Transverse colon (tissue), 4 donors: Measurements from ENCODE around the gene CFAP54.

Source experiments
- POLR2AphosphoS5 ChIP-seq, 3 donors: sonication (generic); formaldehyde crosslinking; IDR thresholded peaks; one replicate each; pipeline ENCODE4 v1.6.1; 2016; ENCODE audit warnings: antibody characterized with exemption in 3 of 3
- TF ChIP-seq, protein P1 (sequence below), 5 experiments: fragments of 200-600 bp in 3 of 5; fragments of 450-650 bp in 2 of 5; sonication (generic) in 3 of 5; IDR thresholded peaks; 1 replicate in 2 of 5; 2 replicates in 3 of 5; pipeline ENCODE4 v1.5.1; 2016 to 2017; ENCODE audit warnings: antibody characterized with exemption in 5 of 5, inconsistent platforms in 3 of 5, mild to moderate bottlenecking in 2 of 5, moderate library complexity in 1 of 5

DNA sequence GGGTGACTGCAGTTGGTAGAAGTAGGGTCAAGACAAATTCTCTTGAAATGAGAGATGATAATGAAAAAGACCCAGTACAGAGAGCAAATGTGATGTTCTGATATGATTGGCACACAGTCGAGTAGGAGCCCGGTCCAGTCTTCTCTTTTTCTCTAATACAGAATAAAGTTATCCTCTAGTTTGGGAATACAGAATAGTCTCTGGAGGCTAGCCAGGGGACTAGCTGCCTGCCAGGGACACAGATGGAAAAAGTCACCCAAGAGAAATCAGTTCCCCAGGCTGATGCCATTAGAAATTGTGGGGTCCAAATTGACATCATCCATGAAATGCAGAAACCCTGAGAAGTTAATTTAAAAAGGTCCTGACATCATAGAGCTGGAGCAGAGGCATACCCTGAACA lies 240.5 kb downstream of the CFAP54 start:
- TF ChIP-seq, protein P1, sequence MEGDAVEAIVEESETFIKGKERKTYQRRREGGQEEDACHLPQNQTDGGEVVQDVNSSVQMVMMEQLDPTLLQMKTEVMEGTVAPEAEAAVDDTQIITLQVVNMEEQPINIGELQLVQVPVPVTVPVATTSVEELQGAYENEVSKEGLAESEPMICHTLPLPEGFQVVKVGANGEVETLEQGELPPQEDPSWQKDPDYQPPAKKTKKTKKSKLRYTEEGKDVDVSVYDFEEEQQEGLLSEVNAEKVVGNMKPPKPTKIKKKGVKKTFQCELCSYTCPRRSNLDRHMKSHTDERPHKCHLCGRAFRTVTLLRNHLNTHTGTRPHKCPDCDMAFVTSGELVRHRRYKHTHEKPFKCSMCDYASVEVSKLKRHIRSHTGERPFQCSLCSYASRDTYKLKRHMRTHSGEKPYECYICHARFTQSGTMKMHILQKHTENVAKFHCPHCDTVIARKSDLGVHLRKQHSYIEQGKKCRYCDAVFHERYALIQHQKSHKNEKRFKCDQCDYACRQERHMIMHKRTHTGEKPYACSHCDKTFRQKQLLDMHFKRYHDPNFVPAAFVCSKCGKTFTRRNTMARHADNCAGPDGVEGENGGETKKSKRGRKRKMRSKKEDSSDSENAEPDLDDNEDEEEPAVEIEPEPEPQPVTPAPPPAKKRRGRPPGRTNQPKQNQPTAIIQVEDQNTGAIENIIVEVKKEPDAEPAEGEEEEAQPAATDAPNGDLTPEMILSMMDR (IDR thresholded peaks at IDR 0.05): no peak
- TF ChIP-seq POLR2AphosphoS5 (IDR thresholded peaks at IDR 0.05): no peak
